DOHH2 (cell line): ENCODE data around the gene SSC5D.

Source experiments
- CTCF ChIP-seq: fragments of 200-600 bp; sonication (generic); IDR thresholded peaks from one replicate; pipeline ENCODE4 v1.5.1; 2014; ENCODE audit warnings: antibody characterized with exemption, mild to moderate bottlenecking, low read depth, low read length; ENCODE audit not compliant: poor library complexity, severe bottlenecking
- EZH2phosphoT487 ChIP-seq: fragments of 200-600 bp; sonication (generic); IDR thresholded peaks from 2 replicates; pipeline ENCODE4 v1.6.1; 2017; ENCODE audit warnings: borderline replicate concordance, mild to moderate bottlenecking, antibody characterized with exemption, low read length, moderate library complexity, mixed read lengths

GRCh38 chr19:55559684-55560083, 71.4 kb downstream of the SSC5D start:
- no peak for TF ChIP-seq CTCF
- TF ChIP-seq EZH2phosphoT487 = no peak
